A673 (cell line): ENCODE data around the gene KIR2DL3. TPM values are rescaled to one million over a fixed set of nuclear protein-coding genes. Genes with fewer than 3 reads are reported as not detected.
"Not testable (repeated sequence)": the region's sequence is repeated elsewhere in the genome, so short reads cannot be mapped to it uniquely, and the experiment has no call there.

Source experiments
- BruUV-seq: library from RNA; stranded (reverse); fragments of 400-500 nt; replicated peaks from 2 replicates; lab custom pipeline; 2021; lab: Mats Ljungman, UMichigan
- CTCF ChIA-PET: fragments of 300-600 bp; sonication (Branson Sonifier 250); formaldehyde crosslinking; loops from one replicate; lab custom pipeline; 2022; ENCODE audit warnings: antibody characterized with exemption; lab: Charles Lee
- POLR2A ChIA-PET: fragments of 300-600 bp; sonication (Branson Sonifier 250); formaldehyde crosslinking; loops from one replicate; lab custom pipeline; 2022; ENCODE audit warnings: antibody characterized with exemption; ENCODE audit not compliant: low non-redundant PET; lab: Charles Lee
- DNase-seq: peaks from one replicate; pipeline ENCODE4 v3.0.0-alpha.2; 2015; ENCODE audit warnings: low spot score
- H3K27ac ChIP-seq: fragments of 200-600 bp; sonication (generic); 2 replicates; pipeline ENCODE4 v1.5.1; 2016; ENCODE audit warnings: mixed run types, low read depth, mild to moderate bottlenecking, mixed read lengths, antibody characterized with exemption, low read length; ENCODE audit not compliant: poor library complexity, severe bottlenecking
- H3K27me3 ChIP-seq: fragments of 200-600 bp; sonication (generic); replicated peaks from 2 replicates; pipeline ENCODE4 v1.6.1; 2017; ENCODE audit warnings: mixed run types, low read depth, mild to moderate bottlenecking, mixed read lengths, antibody characterized with exemption, low read length; ENCODE audit not compliant: insufficient read depth, poor library complexity
- H3K36me3 ChIP-seq: fragments of 200-600 bp; sonication (generic); 2 replicates; pipeline ENCODE4 v1.6.1; 2016; ENCODE audit warnings: mixed run types, mild to moderate bottlenecking, mixed read lengths, antibody characterized with exemption, low read length; ENCODE audit not compliant: insufficient read depth, poor library complexity, severe bottlenecking
- H3K4me1 ChIP-seq: fragments of 200-600 bp; sonication (generic); 2 replicates; pipeline ENCODE4 v1.6.1; 2017; ENCODE audit warnings: mixed run types, mild to moderate bottlenecking, mixed read lengths, antibody characterized with exemption, low read length; ENCODE audit not compliant: insufficient read depth, poor library complexity, severe bottlenecking
- H3K4me3 ChIP-seq: fragments of 200-600 bp; sonication (generic); 2 replicates; pipeline ENCODE4 v1.5.1; 2016; ENCODE audit warnings: low read depth, mixed run types, mild to moderate bottlenecking, mixed read lengths, low read length; ENCODE audit not compliant: poor library complexity, severe bottlenecking
- H3K9me3 ChIP-seq: fragments of 200-600 bp; sonication (generic); 2 replicates; pipeline ENCODE4 v1.6.1; 2016; ENCODE audit warnings: mixed run types, low read depth, mild to moderate bottlenecking, mixed read lengths, antibody characterized with exemption, low read length; ENCODE audit not compliant: poor library complexity, severe bottlenecking
- CTCF ChIP-seq: fragments of 300-800, 200-600 bp; sonication (generic); conservative IDR thresholded peaks from 2 replicates; pipeline ENCODE4 v1.5.1; 2017; ENCODE audit warnings: low read depth, mild to moderate bottlenecking, antibody characterized with exemption, low read length, moderate library complexity, mixed read lengths
- EZH2 ChIP-seq: fragments of 200-600 bp; sonication (generic); IDR thresholded peaks from 2 replicates; pipeline ENCODE4 v1.6.1; 2017; ENCODE audit warnings: borderline replicate concordance, low read depth, mild to moderate bottlenecking, mixed read lengths, antibody characterized with exemption, low read length; ENCODE audit not compliant: poor library complexity, severe bottlenecking
- intact Hi-C: fragments of 100-400 bp; cut with micrococcal nuclease; formaldehyde crosslinking; loops from one replicate; pipeline ENCODE4 v1.10.0; 2022; ENCODE audit not compliant: unreplicated experiment
- total RNA-seq: library from RNA; stranded (reverse); gene quantifications from 2 replicates; pipeline ENCODE4 v1.2.3, GENCODE V29; 2021

Gene KIR2DL3
- total RNA-seq, 1 experiment from 2014 or later: not detected

- no TSS peak for BruUV-seq
- no peak for DNase-seq
- Histone ChIP-seq H3K27me3 (peaks cover 33% of the 10 kb centered on the region), H3K27ac (no peak overlapping the region), H3K36me3 (no peaks in the 10 kb centered on the region), H3K9me3 (no peaks in the 10 kb centered on the region), H3K4me3 (no peak overlapping the region), H3K4me1 (no peaks in the 10 kb centered on the region)
- TF ChIP-seq CTCF (no peak), EZH2 (no peak)
- ChIA-PET POLR2A (no interaction called here), CTCF (no interaction called here)
- intact Hi-C loops: no loop called here
Measured at GRCh38 chr19:54696117-54696548, 42.2 kb upstream of the KIR2DL3 start.

- Histone ChIP-seq H3K27ac (no peak overlapping the region), H3K4me3 (no peak overlapping the region), H3K27me3 (peaks cover 36% of the 10 kb centered on the region), H3K4me1 (no peaks in the 10 kb centered on the region), H3K36me3 (no peaks in the 10 kb centered on the region), H3K9me3 (no peaks in the 10 kb centered on the region)
- no peak for DNase-seq
- ChIA-PET CTCF (no interaction called here), POLR2A (no interaction called here)
- BruUV-seq: no TSS peak
- intact Hi-C loops: no loop called here
- no peak for TF ChIP-seq EZH2
- no peak for TF ChIP-seq CTCF
Measured at GRCh38 chr19:54696766-54697165, 41.5 kb upstream of the KIR2DL3 start.

- peaks cover 36% of the 10 kb centered on the region for H3K27me3 ChIP-seq
- H3K4me1 ChIP-seq, intact Hi-C loops, H3K9me3 ChIP-seq, DNase-seq, POLR2A ChIA-PET, H3K27ac ChIP-seq, CTCF ChIA-PET, H3K4me3 ChIP-seq, BruUV-seq, H3K36me3 ChIP-seq: not testable (repeated sequence)
Measured at GRCh38 chr19:54697716-54698115, 40.6 kb upstream of the KIR2DL3 start.

- no TSS peak for BruUV-seq
- ChIA-PET CTCF (no interaction called here), POLR2A (no interaction called here)
- no peaks in the 10 kb centered on the region for H3K9me3 ChIP-seq
- intact Hi-C loops: no loop called here
- H3K4me3 ChIP-seq: no peak overlapping the region
- no peak overlapping the region for H3K27ac ChIP-seq
- H3K4me1 ChIP-seq: no peaks in the 10 kb centered on the region
- TF ChIP-seq CTCF: no peak
- no peak for TF ChIP-seq EZH2
- no peak for DNase-seq
- peaks cover 9% of the 10 kb centered on the region for H3K27me3 ChIP-seq
- H3K36me3 ChIP-seq: no peaks in the 10 kb centered on the region
Measured at GRCh38 chr19:54704928-54705327, 33.4 kb upstream of the KIR2DL3 start.
